ENCODE results near the gene MOGAT3. TPM values are rescaled to one million over a fixed set of nuclear protein-coding genes. Genes with fewer than 3 reads are reported as not detected.

MOGAT3 gene
- total RNA-seq, 2 donors from 2014 or later: not detected

- Histone ChIP-seq H3K4me1 (ENCODE audit: control insufficient read depth in 1 of 2, low read depth in 2 of 2) (peaks cover 12 to 37% of the 10 kb centered on the region in 2 donors), H3K4me3 (peak within 1 kb of the TSS; percentile 71), H3K27ac (peak within 1 kb of the TSS; percentile 85 to 95), H3K27me3 (replicated peaks; ENCODE audit: insufficient read depth) (no peaks in the 10 kb centered on the region), H3K36me3 (peaks cover 23% of the 10 kb centered on the region), H3K9me3 (no peaks in the 10 kb centered on the region)
- ATAC-seq (ENCODE audit: insufficient number of reproducible peaks, low FRiP score, low read depth) (peak; percentile 96), DNase-seq (ENCODE audit: low spot score) (peak; percentile 76)
- peak; percentile 14 for TF ChIP-seq CTCF (IDR thresholded peaks at IDR 0.05)
Observed at GRCh38 chr7:101244375-101245146, 43.7 kb upstream of the MOGAT3 start, which contains the start of gene FIS1. Gene FIS1 (minus strand): TSS chr7:101245081. CDS start chr7:101245004, 77 bp downstream.

GRCh38 chr7:101243646-101244374, 43.0 kb upstream of the MOGAT3 start:
- H3K27me3 ChIP-seq (replicated peaks; ENCODE audit: insufficient read depth): no peaks in the 10 kb centered on the region
- no peak for ATAC-seq (ENCODE audit: insufficient number of reproducible peaks, low FRiP score, low read depth)
- peak overlapping the region; percentile 71 for H3K4me3 ChIP-seq
- H3K4me1 ChIP-seq (ENCODE audit: control insufficient read depth in 1 of 2, low read depth in 2 of 2): peaks cover 12 to 37% of the 10 kb centered on the region in 2 donors
- H3K27ac ChIP-seq: peak overlapping the region; percentile 85 to 95
- no peaks in the 10 kb centered on the region for H3K9me3 ChIP-seq
- TF ChIP-seq CTCF (IDR thresholded peaks at IDR 0.05): peak; percentile 94
- peaks cover 23% of the 10 kb centered on the region for H3K36me3 ChIP-seq
- no peak for DNase-seq (ENCODE audit: low spot score)

DNA sequence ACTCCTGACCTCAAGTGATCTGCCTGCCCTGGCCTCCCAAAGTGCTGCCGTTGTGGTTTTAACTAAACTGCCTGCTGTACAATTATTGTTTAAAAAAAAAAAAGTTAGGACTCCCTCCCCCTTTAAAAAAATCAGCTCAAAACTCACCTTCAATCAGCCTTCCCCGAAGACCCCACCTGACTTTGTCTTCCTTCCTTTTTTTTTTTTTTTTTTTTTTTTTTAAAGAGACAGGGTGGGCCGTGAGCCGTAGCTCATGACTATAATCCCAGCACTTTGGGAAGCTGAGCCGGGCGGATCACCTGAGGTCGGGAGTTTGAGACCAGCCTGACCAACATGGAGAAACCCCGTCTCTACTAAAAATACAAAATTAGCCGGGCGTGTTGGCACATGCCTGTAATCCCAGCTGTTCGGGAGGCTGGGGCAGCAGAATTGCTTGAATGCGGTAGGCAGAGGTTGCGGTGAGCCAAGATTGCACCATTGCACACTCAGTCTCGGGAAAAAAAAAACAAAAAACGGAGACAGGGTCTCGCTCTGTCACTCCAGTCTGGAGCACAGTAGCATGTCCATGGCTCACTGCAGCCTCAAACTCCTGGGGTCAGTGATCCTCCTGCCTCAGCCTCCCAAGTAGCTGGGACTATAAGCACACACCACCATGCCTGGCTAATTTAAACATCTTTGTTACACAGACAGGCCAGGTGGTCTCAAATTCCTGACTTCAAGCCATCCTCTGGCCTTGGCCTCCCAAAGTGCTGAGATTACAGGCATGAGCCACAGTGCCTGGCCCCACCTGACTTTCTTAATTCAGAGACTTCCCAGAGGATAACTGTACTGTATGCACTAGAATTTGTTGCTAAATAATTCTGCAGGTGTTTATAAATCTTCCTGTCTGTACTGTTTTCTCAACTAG, 40.9 kb upstream of the MOGAT3 start:
- H3K9me3 ChIP-seq: no peaks in the 10 kb centered on the region
- H3K4me3 ChIP-seq: no peak overlapping the region
- no peaks in the 10 kb centered on the region for H3K27me3 ChIP-seq (replicated peaks; ENCODE audit: insufficient read depth)
- peaks cover 12 to 40% of the 10 kb centered on the region in 2 donors for H3K4me1 ChIP-seq (ENCODE audit: control insufficient read depth in 1 of 2, low read depth in 2 of 2)
- peaks cover 25% of the 10 kb centered on the region for H3K36me3 ChIP-seq
- no peak for TF ChIP-seq CTCF (IDR thresholded peaks at IDR 0.05)
- H3K27ac ChIP-seq: no peak overlapping the region
- DNase-seq (ENCODE audit: low spot score) (no peak), ATAC-seq (ENCODE audit: insufficient number of reproducible peaks, low FRiP score, low read depth) (no peak)

- ATAC-seq (ENCODE audit: insufficient number of reproducible peaks, low FRiP score, low read depth) (no peak), DNase-seq (ENCODE audit: low spot score) (no peak)
- Histone ChIP-seq H3K27ac (no peak overlapping the region), H3K27me3 (replicated peaks; ENCODE audit: insufficient read depth) (no peaks in the 10 kb centered on the region), H3K9me3 (no peaks in the 10 kb centered on the region), H3K4me3 (no peak overlapping the region), H3K36me3 (peaks cover 25% of the 10 kb centered on the region), H3K4me1 (ENCODE audit: control insufficient read depth in 1 of 2, low read depth in 2 of 2) (peaks cover 12 to 33% of the 10 kb centered on the region in 2 donors)
- TF ChIP-seq CTCF (IDR thresholded peaks at IDR 0.05): no peak
Observed at GRCh38 chr7:101241015-101241363, 40.2 kb upstream of the MOGAT3 start.
